Keratinocyte (primary cell): ENCODE measurements around the gene HOXD10.

Experiments
- CTCF ChIP-seq, 3 experiments: IDR thresholded peaks in 1 of 3; conservative IDR thresholded peaks in 1 of 3; optimal IDR thresholded peaks in 1 of 3; 2 replicates in 2 of 3; 3 replicates in 1 of 3; pipeline versions ENCODE3 to v1.5.1; 2011; ENCODE audit warnings: low read length in 3 of 3, mild to moderate bottlenecking in 3 of 3, moderate library complexity in 2 of 3, control low read depth in 1 of 3, inconsistent platforms in 1 of 3; ENCODE audit not compliant: insufficient read depth in 2 of 3; ENCODE audit errors: extremely low read depth in 1 of 3
- EZH2 ChIP-seq: IDR thresholded peaks from one replicate; pipeline ENCODE4 v1.6.1; 2012; ENCODE audit warnings: inconsistent platforms, mild to moderate bottlenecking, low read length, moderate library complexity

GRCh38 chr2:176166272-176166671 lies 49.7 kb downstream of the HOXD10 start:
- TF ChIP-seq CTCF (optimal IDR thresholded peaks at IDR 0.05 in 1 of 3, IDR thresholded peaks at IDR 0.05 in 1 of 3, conservative IDR thresholded peaks at IDR 0.05 in 1 of 3; ENCODE audit: extremely low read depth in 1 of 3, insufficient read depth in 2 of 3, low read length in 3 of 3) (no peak), EZH2 (no peak)
